D721Med (cell line): ENCODE results near the gene IMMP2L.
A peak's percentile ranks its signal among the peaks of the same experiment; 100 is the strongest.

Experiments used
- DNase-seq: peaks from one replicate; pipeline ENCODE4 v3.0.0; 2011; ENCODE audit warnings: low spot score; ENCODE audit not compliant: insufficient read length
- FAIRE-seq: peaks from 2 replicates; lab custom pipeline; 2011; peaks lifted over from hg19 to GRCh38; lab: Jason Lieb, UNC
- TF ChIP-seq, protein P1 (sequence below): IDR thresholded peaks from 2 replicates; pipeline ENCODE4 v1.5.1; 2012; ENCODE audit warnings: mild to moderate bottlenecking, control low read depth; ENCODE audit not compliant: insufficient read depth; ENCODE audit errors: missing control alignments

IMMP2L gene

GRCh38 chr7:111429781-111430180, 132.5 kb downstream of the IMMP2L start:
- DNase-seq, result no peak
- FAIRE-seq, result no peak

DNA sequence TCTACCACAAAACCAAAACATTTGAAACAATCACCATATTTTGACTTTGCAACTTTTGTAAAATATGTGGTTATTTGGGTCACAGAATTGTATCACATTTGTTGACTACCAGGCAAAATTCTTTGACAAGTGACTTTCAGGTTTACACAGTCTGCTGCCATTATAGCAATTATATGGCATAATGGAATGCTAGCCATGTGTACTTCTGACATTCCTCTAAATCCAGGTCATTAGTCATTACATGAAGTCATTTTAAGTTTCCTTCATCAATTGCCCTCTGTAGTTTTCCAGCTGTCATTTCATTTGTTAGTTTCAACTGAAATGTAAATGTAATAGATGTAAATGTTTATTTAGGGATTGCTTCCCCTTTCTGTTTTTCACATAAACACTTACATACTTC, 137.5 kb downstream of the IMMP2L start:
- TF ChIP-seq, protein P1, sequence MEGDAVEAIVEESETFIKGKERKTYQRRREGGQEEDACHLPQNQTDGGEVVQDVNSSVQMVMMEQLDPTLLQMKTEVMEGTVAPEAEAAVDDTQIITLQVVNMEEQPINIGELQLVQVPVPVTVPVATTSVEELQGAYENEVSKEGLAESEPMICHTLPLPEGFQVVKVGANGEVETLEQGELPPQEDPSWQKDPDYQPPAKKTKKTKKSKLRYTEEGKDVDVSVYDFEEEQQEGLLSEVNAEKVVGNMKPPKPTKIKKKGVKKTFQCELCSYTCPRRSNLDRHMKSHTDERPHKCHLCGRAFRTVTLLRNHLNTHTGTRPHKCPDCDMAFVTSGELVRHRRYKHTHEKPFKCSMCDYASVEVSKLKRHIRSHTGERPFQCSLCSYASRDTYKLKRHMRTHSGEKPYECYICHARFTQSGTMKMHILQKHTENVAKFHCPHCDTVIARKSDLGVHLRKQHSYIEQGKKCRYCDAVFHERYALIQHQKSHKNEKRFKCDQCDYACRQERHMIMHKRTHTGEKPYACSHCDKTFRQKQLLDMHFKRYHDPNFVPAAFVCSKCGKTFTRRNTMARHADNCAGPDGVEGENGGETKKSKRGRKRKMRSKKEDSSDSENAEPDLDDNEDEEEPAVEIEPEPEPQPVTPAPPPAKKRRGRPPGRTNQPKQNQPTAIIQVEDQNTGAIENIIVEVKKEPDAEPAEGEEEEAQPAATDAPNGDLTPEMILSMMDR, result no peak
- DNase-seq (no peak), FAIRE-seq (peak; percentile 11)

More at GRCh38 chr7:111429781-111430180, 132.5 kb downstream of the IMMP2L start:
- TF ChIP-seq, protein P1, result no peak

GRCh38 chr7:111414374-111414773, 147.9 kb downstream of the IMMP2L start:
- TF ChIP-seq, protein P1, result no peak

GRCh38 chr7:111413739-111414138, 148.6 kb downstream of the IMMP2L start:
- DNase-seq, result no peak
- FAIRE-seq, result no peak

More at GRCh38 chr7:111414374-111414773, 147.9 kb downstream of the IMMP2L start:
- FAIRE-seq, result no peak
- DNase-seq, result no peak

DNA sequence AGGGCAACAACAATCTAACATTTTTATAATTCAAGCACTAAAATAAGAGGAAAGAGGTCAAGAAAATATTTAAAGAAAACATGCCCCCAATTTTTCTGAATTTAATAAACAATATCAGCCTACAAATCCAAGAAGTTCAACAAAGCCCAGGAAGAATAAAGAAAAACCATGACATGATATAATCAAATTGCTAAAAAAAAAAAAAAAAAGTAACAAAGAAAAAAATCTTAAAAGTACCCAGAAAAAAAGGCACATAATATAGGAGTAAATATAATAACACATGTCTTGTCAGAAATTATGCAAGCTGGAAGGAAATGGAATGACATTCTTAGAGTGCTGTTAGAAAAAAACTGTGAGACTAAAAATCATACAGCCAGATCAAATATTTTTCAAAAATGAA, 151.4 kb downstream of the IMMP2L start:
- TF ChIP-seq, protein P1, result no peak
- FAIRE-seq (no peak), DNase-seq (no peak)

More at GRCh38 chr7:111413739-111414138, 148.6 kb downstream of the IMMP2L start:
- TF ChIP-seq, protein P1, result no peak

DNA sequence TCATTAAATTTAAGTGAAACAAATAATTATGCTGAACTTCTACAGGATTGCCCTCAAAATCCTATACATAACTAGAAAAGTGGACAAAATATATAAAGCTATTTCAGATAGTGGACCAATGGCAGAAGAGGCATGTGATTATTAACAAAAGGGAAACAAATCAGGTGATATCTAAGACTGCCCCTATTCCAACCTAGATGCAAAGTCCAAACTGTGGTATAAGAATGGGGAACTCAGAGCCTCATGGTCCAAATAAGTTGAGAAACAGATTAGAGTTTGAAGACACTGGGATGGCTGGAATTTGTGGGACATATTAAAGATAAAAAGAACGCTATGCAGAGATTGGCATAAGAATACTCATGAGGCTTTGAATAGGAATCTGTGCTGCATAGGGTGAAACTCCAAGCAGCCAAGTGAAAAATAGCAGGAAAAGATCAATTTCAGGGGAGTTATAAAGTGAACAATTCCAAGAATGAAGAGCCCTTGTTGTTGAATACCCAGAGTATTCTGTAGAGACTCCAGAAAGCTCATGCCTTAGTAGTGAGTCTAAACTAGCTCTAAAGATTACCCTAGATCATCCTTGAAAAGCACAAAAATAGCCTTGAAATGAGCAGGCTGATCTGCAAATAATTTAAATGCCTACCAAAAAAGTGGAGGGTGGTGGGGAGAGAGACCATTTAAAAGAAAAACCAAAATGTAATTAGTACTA, 152.4 kb downstream of the IMMP2L start:
- FAIRE-seq (no peak), DNase-seq (no peak)
- TF ChIP-seq, protein P1, result no peak

DNA sequence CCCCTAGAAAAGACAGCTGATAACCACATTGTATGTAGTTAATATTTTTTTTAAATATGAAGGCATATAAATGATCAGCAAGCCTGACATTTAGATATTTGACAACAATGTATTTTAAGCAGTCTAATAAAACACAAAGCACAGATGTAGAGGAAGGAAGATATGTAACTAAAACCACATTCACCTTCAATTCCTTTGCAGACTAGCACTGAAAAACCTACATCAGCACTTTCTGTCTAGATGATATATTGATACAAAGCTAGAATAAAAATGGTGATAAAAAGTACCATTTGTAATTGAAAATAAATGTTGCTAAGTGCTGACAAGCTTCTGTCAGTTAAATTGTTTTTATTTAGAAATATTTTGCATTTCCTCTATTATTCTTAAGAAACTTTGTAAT, 153.6 kb downstream of the IMMP2L start:
- FAIRE-seq (no peak), DNase-seq (no peak)
- TF ChIP-seq, protein P1, result no peak
